Measurements from ENCODE around the gene GPR135. TPM values are rescaled to one million over a fixed set of nuclear protein-coding genes. Genes with fewer than 3 reads are reported as not detected.

Gene GPR135, protein sequence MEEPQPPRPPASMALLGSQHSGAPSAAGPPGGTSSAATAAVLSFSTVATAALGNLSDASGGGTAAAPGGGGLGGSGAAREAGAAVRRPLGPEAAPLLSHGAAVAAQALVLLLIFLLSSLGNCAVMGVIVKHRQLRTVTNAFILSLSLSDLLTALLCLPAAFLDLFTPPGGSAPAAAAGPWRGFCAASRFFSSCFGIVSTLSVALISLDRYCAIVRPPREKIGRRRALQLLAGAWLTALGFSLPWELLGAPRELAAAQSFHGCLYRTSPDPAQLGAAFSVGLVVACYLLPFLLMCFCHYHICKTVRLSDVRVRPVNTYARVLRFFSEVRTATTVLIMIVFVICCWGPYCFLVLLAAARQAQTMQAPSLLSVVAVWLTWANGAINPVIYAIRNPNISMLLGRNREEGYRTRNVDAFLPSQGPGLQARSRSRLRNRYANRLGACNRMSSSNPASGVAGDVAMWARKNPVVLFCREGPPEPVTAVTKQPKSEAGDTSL
- total RNA-seq: 1.2 and 5.7 TPM in 2 replicates

DNA sequence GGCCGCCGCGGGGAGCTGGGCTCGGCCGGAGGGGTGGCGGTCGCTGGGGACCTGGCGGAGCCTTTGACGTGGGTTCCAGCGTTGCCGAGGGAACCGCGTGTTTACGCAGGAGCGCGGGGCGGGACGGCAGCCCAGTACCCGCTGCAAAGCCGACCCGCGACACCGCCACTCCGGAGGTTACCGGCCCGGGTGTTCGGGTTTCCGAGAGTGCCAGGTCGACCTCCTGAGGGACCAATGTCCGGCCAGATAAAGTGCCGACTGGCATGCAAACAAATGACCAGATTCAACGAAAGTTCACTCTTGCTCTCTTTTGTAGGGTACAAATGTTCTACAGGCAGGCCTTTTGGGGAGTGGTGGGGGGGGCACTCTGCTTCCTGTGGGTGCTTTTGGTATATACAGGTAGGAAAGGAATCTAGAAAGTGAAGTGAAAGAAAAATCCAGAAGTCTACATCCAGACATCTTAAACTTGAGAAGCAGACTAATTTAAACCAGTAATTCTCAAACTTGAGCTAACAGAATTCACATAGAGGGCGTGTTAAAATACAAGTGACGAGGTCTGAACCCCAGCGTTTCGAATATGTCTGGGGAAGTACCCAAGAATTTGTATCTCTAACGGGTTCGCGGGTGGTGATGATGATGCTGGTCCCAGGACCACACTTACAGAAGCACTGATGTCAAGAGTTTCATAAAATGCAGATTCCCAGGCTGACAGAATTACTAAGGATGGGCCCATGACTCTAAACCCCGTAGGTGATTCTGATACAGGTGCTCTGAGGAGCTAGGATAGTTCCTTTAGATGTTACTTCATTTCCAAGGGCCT lies at the start of gene GPR135:
Gene GPR135, minus strand, starts transcription at position 65 of the 820 bp plus-strand sequence. CDS start 154 bp downstream, outside the sequence.
- no peak for DNase-seq (ENCODE audit: low read depth)

DNA sequence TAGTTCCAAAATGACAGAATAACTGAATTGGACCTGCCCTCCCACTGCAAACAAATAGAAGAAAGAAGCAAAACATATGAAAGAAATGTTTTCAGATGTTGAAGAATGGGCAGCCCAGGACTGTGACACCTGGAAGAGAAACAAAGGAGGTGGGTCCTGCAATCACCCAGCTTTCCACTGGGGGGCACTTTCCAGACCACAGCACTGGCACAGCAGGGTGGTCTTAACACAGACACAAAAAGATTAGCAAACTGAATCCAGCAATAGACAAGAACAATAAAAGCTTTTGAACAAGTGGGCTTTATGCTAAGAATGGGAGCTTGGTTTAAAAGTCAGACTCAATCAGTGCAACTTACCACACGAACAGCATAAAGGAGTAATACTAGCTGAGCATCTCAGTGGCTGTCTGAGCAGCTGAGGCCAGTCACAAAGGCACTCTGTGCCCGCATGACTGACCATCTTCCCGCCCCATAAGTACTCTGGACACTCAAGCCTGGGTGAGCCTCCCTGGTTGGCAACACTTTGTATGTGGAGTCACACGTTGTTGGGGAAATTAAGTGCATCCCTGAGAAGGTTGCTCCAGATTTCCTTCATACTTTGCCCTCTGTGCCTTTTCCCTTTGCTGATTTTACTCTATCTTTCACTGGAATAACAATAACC lies 46.9 kb upstream of the GPR135 start:
- peak; percentile 26 for DNase-seq (ENCODE audit: low read depth)

DNA sequence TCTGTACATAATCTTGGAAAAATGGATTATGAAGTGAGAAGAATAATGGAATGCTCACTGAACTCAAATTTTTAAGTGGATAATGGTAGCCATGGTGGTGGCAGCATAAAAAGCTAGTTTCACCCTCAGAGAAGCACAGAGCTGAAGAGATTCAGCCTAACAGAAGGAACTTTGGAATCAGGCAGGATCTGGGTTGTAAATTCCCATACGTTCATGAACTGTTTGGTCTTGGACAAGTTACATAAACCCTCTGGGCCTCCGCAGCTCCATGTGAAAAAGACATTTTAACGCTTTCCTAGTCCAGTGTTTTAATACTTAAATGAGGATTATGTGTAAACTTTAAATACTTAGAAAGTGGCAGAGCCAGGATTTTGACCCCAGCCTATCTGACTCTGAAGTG lies 45.8 kb upstream of the GPR135 start:
- no peak for DNase-seq (ENCODE audit: low read depth)

DNA sequence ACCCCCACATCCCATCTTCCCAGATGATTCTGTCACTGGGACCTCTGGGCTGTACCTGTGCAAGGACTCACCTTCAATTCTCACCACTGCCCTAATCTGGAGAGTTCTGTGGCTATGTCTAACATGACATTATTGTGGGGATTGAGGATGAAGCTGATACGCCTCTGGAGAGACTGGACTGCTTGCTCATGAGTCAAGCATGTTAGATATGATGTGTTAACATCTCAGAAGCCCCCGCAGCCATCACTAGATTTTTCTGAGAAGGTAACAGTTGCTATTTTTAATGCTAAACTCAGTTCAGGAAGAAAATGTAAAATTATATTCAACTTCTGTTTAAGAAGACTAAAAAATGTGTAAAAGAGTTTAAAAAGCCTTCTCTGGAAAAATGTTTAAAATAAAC lies 44.8 kb upstream of the GPR135 start:
- no peak for DNase-seq (ENCODE audit: low read depth)

DNA sequence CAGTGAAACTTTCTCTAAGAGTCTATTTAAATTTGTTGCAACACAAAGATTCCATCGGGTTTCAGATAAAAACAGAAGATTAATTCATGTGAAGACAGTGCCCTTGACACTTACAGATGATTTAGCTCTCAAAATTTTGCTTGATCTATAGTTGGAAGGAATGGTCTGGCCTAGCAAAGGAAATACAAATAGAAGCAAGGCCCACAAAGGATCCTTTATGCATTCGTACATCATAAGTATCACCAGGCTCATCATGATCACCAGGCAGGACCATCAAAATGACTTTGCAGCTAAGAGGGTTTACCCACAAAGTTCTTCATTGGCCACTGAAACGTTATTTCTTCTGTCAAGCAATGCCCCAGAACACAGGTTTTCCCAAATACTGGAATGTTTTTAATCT lies 43.9 kb upstream of the GPR135 start:
- DNase-seq (ENCODE audit: low read depth): no peak

DNA sequence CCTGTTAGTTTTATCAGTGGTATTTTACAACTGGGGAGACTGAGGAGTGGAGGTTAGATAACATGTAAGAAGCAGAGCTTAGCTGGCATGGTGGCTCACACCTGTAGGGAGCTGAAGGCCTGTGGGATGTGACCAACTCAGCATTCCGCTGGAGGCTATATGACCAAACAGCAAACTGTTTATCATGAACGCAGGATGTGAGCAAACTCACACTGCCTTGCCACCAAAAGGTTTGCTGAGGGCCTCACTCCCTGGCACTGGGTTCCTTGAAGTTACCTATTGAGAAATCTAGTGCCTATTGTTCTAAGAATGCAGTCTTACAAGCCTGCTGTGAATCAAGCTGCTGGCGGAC lies 42.5 kb upstream of the GPR135 start:
- DNase-seq (ENCODE audit: low read depth): no peak

DNA sequence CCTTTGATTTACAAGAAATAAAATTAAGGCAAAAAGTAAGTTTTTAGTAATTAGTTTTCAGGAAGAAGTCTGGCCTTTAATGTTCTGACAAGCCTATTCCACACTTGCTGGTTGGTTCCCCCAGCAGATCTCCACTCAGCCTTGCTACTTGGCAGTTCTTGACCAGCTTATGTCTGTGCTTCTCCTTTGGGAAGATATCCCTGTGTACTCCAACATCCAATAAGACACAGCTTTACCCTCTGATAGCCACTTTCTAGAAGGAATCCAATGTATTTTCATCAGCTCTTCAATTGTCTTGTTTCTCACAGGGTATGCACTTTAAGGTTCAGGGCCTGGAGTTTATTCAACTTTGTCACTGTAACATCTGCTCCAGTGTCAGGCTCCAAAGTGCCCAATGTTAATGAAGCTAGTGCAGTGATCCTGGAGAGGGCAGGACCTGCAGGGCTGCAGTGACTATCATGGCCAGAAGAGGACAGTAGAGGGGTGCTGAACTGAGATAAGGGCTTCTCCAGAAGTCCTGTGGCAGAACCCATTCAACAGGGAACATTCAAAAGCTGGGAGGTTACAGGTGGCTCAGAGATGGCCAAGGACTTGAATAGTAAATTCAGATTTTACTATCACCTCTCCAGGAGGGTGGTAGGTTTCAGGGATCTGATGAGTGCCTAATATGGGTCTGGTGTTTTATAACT lies 42.0 kb upstream of the GPR135 start:
- peak; percentile 51 for DNase-seq (ENCODE audit: low read depth)

DNA sequence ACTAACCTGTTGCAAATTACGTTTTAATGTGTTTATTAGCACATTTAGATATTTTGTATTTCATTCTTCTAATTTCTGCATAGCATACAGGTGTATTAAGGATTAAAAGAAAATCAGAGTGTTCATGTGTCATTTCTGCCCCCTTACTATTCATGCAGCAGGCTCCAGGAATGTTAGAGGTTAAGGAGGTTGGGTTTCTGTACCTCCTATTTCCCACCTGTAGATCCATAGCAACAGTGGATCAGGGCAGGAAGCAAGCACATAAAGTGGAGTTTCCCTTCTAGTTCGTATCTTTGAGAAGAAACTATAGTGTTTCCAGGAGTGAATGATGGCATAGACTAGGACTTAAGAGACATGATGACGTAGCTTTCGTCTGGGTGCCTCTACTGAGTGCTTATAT lies 38.1 kb upstream of the GPR135 start:
- no peak for DNase-seq (ENCODE audit: low read depth)

DNA sequence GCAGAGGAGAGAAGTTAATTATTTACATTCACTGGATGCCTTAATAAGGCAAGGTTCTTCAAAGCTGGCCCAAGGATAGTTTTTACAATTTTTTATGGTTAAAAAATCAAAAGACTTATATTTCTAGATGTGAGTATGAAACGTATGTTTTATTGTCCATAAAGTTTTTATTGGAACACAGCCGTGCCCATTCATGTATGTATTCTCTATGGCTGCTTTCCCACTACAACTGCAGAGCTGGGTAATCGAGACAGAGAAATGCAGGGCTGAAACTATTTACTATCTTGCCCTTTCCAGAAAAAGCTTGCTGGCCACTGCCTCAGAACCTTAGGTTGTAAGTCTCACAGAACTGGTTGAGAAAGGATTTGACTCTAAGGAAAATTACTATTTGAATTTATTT lies 35.6 kb upstream of the GPR135 start:
- DNase-seq (ENCODE audit: low read depth): no peak

DNA sequence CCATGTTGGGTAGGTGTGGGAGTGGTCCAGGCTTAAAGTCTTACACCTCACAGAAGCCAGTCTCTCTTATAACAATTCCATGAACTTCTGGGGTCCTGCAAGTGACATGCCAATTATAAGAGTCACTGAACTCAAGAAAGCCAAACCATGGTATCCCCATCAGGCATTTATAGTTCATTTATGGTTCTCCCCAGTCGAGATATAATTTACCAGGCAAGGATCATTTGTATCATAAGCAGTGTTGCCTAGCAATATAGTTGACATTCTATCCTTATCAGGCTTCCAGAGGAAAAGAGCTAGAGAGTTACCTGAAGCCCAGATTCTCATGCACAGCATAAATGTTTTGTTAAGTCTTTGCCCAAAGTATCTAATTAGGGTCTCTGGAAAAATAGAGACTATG lies 27.2 kb upstream of the GPR135 start:
- no peak for DNase-seq (ENCODE audit: low read depth)

DNA sequence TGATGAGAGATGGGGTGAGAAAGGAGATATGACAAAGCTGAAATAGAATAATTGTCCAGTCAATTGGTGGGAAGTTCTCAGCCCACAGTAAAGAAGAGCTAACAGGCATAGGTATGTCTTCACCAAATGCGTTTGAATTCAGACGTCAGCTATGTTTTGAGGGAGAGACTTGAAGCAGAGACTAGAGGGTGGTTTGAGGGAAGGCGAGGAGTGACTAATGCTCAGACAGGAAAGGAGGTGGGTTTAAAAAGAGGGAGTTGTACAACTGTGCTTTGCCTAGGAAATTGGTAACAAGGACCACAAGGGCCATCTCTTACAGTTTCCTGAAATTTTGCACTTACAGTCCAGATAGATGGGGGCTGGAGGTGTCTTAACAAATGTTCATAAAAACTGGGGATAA lies 25.6 kb upstream of the GPR135 start:
- no peak for DNase-seq (ENCODE audit: low read depth)

DNA sequence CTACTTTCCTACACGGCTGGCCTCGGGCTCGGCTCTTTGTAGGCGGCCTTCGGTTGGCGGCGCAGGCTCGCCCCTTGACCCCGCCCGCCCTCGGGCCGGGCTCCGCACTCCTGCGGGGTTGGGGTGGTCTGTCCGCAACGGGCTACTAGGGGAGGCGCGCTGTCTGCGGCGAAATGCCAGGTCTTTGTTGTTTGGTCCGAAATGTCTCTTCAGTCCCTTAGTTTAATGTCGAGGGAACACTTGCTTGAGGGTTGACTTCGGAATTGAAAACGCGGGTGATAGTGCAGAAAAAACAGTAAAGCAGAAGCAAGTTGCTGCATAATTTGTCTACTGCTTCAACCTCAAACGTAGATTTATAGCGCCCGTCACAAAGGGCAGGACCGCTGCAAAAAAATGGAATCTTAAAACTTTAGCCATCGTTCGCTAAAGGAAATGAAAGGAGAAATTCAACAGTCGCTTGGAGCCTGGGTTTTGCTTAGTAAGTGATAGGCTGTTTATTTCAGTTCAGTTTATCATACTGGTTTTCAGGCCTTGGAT lies 19.5 kb upstream of the GPR135 start:
- DNase-seq (ENCODE audit: low read depth): peak; percentile 23

DNA sequence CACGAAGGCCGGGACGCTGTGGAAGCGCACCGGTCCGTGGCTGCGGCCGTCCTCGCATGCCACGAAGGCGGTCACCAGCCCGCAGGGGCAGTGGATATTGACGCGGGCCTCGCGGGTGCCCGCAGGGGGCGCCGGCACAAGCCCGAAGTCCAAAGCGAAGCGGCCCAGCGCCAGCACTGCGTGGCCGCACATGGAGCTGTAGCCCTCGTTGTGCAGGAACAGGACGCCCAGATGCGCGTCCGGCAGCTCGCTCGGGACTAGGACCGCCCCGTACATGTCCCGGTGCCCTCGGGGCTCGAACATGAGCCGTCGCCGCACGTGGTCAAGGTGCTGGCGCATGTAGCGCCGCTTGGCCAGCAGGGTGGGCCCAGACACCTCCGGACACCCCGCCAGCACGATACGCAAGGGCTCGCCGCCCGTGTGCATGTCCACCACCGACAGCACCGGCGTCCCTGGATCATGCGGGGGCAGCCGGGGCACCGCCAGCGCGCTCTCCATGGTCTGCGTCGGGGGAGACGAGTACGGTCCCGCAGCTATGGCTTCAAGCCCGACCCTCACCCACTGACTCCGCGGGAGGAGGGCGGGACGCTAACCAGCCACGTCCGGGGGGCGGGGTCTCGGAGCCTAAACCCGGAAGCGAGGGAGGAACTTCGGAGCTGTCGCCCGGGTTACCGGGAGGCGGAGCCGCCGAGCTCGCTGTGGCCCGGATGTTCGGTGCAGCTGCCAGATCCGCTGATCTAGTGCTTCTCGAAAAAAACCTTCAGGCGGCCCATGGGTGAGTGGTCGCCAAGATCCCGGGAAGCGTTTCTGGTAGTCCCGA lies 18.8 kb upstream of the GPR135 start, which contains the start of the genes JKAMP and L3HYPDH:
Gene JKAMP, plus strand, starts transcription at position 699 of the 820 bp plus-strand sequence. Its CDS starts 73 bp downstream, at position 772.
Gene L3HYPDH, minus strand, starts transcription at position 590 of the 820 bp plus-strand sequence. Its CDS starts 92 bp downstream, at position 498.
- peak; percentile 87 for DNase-seq (ENCODE audit: low read depth)

DNA sequence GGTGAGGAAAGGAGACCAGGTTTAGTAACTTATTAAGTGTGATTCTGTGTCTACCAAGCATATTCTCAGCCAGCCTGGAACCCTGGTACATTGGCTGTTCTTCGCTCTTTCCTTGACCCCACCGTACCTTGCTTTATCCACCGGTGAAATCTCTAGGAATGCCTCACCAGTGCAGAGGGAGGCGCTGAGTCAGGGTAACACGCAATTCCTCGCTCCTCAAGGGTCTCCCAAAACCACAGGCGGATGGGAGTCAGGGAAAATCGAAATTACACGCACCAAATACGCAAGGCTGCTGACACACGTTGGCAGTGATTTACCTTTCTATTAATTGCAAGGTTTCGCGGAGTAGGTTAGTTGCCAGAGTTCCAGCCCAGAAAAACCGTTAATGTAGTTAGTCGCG lies 18.2 kb upstream of the GPR135 start:
- DNase-seq (ENCODE audit: low read depth): peak; percentile 87

DNA sequence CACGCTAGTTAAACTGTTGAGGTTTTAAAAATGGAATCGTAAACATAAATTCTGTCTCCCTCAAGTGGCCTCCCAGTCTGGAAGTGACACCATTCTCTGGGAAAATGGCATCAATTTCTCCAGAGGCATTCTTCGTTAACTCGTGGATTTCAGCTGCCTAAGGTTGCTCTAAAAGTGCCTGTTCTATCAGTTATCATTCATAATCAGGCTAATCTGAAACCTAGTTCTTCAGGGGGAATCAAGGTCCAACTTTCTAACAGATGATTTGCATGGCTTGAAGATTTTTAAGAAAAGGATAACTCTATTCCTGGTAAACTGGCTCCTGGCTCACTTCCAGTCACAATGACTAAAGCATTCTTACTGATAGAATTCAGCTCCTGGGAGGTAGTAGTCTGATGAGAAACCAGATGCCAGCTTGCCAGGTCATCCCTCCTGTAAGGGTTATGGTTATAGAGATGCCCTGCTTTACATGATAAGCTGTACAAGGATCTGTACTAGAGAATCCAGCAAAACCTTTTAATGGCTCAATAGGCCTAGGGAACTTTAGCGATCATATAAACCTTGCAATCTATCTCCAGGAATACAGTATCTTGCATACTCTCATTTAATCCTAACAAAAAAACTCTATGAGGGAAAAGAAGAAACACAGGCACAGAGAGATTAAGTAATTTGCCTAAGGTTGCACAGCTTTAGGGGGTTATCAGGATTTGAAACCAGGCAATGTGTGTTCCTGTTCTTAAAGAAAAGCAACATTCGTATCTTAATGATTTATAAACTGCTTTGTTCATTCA lies 17.6 kb upstream of the GPR135 start:
- DNase-seq (ENCODE audit: low read depth): peak; percentile 98

DNA sequence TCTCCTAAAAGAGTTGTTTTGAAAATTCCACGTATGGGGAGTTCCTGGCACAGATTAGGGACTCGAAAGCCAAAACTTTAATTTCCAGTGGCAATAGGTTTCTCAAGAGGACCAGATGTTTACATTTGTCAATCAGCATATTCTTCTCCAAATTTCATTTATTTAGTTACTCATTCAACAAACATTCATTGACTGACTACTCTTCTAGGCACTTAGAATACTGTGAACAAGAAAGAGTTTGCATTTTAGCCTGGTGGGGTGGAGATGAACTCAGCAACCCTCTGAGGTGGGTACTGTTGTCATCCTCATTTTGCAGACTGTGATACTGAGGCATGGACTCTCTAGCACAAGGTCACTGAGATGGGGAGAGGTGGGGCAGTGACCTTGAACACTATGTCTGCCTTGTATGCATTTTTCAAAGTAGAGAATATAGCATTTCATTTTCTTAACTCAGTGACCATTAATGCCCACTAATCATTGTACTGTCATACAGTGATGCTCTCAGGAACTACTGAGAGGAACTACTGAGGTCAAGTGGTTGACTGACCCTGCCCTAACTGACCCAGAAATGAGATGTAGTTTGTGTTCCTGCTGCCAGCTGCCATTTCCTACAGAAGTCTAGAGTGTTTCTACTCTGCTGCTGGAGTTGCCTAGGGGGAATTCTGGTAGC lies 16.8 kb upstream of the GPR135 start:
- peak; percentile 55 for DNase-seq (ENCODE audit: low read depth)

DNA sequence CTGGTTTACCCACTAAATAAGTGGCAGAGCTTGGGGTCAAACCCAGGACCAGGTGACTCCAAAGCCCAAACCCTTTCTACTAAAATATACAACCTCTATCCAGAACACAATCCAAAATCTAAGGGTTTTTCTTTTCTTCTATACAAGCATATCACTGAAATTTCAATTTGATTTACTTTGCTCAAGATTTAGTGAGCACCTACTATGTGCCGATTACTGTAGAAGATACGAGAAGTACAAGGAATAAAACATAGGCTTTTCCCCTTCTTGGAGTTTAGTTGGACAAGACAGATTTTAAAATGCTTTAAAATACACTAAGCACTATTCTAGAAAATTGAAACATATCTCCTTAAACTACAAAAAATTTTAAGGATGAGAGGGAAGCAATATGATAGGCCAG lies 16.2 kb upstream of the GPR135 start:
- no peak for DNase-seq (ENCODE audit: low read depth)

DNA sequence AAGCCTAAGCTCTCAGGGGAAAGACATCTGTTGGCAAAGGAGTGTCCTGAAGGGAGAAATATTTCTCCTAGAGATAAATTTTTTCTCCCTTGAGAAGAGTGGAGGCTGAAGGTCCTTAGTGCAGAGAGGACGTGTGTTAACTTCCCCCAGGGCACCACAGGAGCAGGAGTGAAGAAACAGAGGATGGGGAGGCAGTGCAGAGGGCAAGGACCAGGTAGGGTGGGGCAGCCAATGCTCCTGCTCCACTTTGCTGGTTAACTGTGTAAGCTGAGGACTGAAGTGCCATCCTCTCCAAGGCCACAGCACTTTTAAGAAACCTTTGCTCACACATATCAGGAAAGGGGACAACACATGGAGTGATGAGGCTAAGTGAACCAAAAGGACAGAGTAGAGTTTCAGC lies 15.0 kb upstream of the GPR135 start:
- no peak for DNase-seq (ENCODE audit: low read depth)

DNA sequence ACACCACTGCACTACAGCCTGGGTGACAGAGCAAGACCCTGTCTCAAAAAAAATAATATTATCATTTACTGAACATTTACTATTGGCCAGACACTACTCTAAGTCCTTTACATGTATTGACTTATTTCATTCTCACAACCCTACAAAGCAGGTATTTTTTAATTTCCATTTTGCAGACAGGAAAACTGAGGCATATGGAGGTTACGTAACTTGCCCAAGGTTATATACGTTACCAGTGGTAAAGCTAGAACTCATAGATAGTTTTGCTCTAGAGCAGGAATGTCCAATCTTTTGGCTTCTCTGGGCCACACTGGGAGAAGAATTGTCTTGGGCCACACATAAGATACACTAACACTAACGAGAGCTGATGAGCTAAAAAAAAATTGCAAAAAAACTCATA lies 13.4 kb upstream of the GPR135 start:
- no peak for DNase-seq (ENCODE audit: low read depth)

All from renal cortical epithelial cell (primary cell).